HG03280 (cell line): ENCODE measurements around the gene TMEM51.

ENCODE experiments used
- ATAC-seq: cut with Tn5 transposase; IDR thresholded peaks from one replicate; pipeline ENCODE4 v1.9.1; 2021; ENCODE audit warnings: mild to moderate bottlenecking, moderate library complexity; ENCODE audit not compliant: unreplicated experiment

Gene TMEM51

DNA sequence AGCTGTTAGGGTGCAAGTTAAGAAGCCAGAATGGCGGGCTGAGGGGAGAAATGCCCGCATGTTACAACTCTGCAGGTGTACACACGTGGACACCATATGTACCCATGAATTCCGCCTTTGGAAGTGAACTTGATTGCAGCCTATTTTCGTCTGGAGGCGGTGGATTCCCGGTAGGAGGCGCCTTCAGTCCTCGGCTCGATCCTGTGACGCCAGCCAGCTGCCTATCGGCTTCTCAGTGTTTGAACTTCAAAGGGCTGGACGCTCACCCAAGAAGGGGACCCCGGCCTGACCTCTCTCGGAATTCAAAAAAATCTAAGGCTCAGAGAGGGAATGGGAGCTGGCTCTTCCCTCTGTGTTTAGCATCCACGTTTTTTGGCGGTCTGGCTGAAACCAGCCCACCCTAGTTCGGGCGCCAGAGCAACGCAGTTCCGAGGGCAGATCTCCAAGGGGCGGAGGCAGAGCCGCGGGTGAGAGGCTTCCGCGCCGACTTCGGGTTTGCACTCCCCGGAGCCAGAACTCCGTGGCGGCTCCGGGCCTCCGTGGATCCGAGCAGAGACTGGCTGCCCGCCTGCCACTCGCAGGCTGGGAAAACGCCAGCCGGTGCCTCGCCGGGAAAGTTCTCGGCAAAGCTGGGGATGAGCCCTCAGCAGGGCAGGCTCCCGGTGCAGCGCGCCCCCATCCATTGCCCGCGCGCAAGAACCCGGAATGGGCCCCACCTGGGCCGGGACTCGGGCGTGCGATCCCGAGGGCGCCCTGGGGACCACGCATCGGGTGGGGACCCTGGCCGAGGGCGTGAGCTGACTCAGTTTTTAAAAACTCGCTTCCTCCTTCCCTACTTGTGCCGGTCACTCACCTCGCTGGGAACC lies 996 bp upstream of the TMEM51 start:
- no peak for ATAC-seq

DNA sequence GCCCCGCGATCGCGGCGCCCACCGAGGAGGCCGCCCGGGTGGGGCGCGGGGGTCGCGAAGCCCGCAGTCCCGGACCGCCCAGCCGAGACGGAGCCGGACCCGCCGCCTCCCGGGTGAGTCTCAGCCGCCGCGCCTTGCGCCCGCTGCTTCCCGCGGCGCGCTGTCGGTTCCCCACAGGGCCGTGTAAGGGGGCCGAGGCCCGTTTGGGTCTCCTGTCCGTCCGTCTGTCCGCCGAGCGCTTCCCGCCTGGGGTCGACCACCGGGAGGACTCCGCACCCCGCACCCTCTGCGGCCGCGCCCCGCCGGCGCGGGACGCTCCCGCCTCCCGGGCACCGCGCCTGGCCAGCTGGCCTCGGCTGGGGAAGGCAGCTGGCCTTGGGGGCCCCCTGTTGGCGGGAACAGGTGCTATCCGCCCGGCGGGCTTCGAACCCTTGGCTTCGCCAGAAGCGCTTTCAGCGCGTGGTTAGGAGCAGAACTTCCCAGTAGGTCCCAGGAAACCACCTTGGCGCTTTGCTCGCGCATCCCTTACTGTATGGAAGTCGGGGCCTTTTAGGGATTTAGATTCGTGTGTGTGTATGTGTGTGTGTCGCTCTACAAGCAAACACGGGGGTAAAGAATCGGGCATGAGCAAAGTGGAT lies 414 bp downstream of the TMEM51 start:
- no peak for ATAC-seq

GRCh38 chr1:15154480-15155036 lies 1.0 kb downstream of the TMEM51 start:
- no peak for ATAC-seq

GRCh38 chr1:15155191-15155590 lies 1.6 kb downstream of the TMEM51 start:
- no peak for ATAC-seq

- ATAC-seq = no peak
Observed at GRCh38 chr1:15155888-15156741, 2.6 kb downstream of the TMEM51 start.

- no peak for ATAC-seq
Observed at GRCh38 chr1:15156807-15157380, 3.3 kb downstream of the TMEM51 start.

DNA sequence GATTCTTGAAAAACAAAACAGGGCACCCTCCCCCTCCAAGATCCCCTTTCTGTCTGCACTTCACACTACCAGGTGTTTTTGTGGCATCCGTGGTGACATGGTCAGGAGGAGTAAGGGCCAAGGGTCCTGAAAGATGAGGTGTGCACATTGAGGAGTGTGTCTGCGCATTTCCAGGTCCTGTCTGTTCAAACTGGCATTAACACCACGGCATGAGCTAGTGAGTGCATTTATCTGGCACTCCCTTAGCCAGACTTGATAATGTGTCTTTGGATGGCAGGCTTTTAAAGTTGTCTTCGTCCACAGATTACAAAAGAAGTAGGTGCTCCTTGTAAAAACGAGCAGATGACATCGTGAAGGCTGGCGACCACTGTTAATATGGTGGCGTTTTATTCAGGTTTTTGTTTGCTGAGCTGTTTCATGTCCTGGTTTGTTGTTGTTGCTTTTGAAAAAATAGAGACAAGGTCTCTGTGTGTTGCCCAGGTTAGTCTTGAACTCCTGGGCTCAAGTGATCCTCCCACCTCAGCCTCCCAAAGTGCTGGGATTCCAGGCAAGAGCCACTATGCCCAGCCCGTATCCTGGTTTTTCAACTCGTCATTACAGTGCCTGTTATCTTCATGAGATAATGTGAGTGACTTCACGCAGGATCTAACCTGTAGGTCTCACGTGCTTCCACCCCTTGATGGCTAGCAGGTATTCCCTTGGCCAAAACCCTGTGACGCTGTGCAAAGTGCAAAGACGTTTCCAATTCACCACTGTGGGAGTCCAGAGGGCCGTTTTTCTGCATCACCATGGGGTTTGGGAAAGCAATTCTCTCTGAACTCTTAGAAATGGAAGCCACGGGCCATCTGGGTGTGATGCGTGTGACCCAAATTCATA lies 4.2 kb downstream of the TMEM51 start:
- ATAC-seq = no peak

DNA sequence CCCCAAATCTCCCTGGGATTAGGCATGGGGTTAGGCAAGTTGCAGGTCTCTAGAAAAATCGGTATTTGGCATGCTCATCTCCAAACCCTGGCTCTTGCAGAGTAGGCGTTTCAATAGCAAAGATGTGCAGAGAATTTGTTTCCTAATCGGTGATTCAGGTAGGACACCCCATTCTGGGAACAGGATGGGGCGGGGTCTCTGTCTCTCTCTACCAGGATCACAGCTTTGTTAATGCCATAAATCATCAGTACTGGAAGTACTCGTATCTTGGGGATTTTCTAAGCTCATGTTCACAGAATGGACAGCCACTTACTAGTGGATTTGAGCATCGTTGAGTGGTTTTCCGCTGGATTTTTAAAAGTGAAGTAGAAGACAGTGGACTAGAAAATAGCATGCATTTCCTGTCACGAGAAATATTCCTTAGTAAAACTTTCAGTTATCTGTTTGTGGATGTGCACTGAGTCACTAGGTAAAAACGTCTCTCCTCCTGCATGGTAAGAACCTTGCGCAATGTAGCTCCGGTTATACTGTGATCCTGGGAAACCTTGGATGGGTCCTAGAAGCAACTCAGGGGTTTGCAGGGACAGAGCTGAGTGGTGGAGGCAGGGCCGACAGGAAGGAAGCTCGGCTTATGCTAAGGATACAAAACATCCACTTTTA lies 5.1 kb downstream of the TMEM51 start:
- no peak for ATAC-seq

- ATAC-seq = no peak
Observed at GRCh38 chr1:15159166-15159555, 5.6 kb downstream of the TMEM51 start.

DNA sequence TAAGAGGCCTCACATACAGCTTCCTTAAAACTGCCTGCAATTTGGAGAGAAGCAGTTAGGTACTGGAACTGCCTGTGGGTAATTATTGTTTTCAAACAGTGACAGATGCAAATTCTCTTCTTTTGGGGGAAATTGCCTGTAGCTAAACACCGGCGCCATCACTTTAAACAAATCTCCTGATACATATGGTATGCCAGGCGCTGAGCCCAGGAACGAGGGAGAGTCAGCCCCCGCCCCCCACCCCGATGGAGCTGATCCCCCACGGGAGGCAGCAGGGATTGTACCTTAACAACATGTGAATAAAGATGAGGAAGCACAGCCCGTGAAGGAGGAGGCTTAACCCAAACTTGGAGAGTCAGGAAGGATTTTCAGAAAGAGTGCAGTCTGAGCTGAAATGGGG lies 7.1 kb downstream of the TMEM51 start:
- ATAC-seq = no peak

GRCh38 chr1:15167386-15167785 lies 13.8 kb downstream of the TMEM51 start:
- no peak for ATAC-seq

GRCh38 chr1:15168479-15168878 lies 14.9 kb downstream of the TMEM51 start:
- ATAC-seq = no peak

DNA sequence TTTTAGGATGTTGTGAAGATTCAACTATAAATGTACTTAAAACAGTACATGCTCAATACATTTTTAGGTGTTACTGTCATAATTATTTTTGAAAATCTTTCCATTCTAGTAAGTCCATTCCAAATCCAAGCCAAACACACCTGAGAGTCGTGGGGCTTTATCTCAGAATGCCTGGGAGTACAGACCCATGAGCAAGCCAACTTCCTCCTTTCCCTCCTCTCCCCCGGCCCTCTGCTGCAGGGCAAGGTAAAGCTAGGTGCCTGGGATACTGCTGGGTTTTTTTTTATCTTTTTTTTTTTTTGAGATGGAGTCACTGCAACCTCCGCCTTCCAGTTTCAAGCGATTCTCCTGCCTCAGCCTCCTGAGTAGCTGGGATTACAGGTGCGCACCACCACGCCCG lies 16.5 kb downstream of the TMEM51 start:
- ATAC-seq = no peak

GRCh38 chr1:15171271-15171908 lies 17.8 kb downstream of the TMEM51 start:
- ATAC-seq = no peak

DNA sequence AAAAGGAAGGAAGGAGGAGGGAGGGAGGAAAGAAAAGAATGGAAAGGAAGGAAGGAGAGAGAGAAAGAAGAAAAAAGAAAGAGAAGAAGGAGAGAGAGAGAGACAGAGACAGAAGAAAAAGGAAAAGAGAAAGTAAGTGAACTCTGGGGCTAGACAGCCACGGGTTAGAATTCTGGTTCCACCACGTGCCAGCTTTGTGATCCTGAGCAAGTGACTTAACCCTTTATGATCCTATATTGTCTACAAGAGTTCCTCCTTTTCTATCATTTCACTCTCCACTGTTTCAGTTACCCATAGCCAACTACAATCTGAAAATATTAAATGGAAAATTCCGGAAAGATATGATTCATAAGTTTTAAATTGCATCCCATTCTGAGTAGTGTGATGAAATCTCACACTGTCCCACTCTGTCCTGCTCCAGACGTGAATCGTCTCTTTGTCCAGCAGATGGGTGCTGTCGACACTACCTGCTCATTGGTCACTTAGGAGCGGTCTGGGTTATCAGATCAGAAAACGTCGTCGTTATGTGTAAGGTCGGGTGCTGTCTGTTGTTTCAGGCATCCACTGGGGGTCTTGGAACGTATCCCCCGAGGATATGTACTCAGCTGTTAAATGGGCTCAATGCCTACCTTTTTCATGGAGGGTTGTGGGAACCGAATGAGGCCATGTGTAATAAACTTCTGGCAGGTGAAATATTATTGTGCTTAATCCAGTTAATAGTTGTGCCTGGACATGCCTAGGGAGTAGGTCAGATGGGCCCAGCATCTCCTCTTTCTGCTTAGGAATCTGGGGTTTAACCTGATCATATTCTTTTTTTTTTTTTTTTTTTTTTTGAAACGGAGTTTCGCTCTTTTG lies 19.1 kb downstream of the TMEM51 start:
- ATAC-seq = no peak

GRCh38 chr1:15173863-15174614 lies 20.5 kb downstream of the TMEM51 start:
- ATAC-seq = no peak

DNA sequence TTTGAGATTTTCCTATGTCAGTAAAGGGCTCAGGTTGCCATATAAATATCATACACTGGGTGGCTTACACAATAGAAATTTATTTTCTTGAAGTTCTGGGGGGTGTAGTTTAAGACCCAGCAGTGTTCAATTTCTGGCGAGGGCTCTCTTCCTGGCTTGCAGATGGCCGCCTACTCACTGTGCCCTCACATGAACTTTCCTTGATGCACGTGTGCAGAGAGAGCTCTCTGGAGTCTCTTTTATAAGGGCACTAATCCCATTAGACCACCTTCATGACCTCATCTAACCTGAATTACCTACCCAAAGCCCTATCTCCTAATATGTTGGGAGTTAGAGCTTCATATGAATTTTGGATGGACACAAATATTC lies 21.1 kb downstream of the TMEM51 start:
- ATAC-seq = no peak
